Astrocyte of the spinal cord (primary cell): ENCODE measurements around the gene BAX.

ENCODE experiments used
- DNase-seq: peaks from one replicate; pipeline ENCODE4 v3.0.0; 2011; ENCODE audit warnings: low read depth, low spot score
- H3K4me3 ChIP-seq: 2 replicates; pipeline ENCODE4 v1.5.1; 2011; ENCODE audit warnings: low read depth, mild to moderate bottlenecking, low read length, moderate library complexity
- CTCF ChIP-seq: IDR thresholded peaks from 2 replicates; pipeline ENCODE4 v1.5.1; 2012; ENCODE audit warnings: low read depth, mild to moderate bottlenecking, low read length, inconsistent platforms
- in situ Hi-C: cut with HindIII; loops from 2 replicates; pipeline ENCODE4 v1.10.0; 2017; ENCODE audit warnings: low sequenced_read_pairs

BAX gene

GRCh38 chr19:48997972-48998371, 43.3 kb downstream of the BAX start:
- peak; percentile 49 for DNase-seq
- in situ Hi-C loops = no loop called here
- TF ChIP-seq CTCF = peak; percentile 68
- no peak overlapping the region for H3K4me3 ChIP-seq

- in situ Hi-C loops = no loop called here
- peak; percentile 89 for TF ChIP-seq CTCF
- no peak overlapping the region for H3K4me3 ChIP-seq
- peak; percentile 73 for DNase-seq
Measured at GRCh38 chr19:48999481-49000325, 45.0 kb downstream of the BAX start.

- H3K4me3 ChIP-seq = no peak overlapping the region
- TF ChIP-seq CTCF = no peak
- in situ Hi-C loops = no loop called here
- no peak for DNase-seq
Measured at GRCh38 chr19:49004133-49004532, 49.5 kb downstream of the BAX start.

- no peak for DNase-seq
- in situ Hi-C loops = no loop called here
- no peak for TF ChIP-seq CTCF
- no peak overlapping the region for H3K4me3 ChIP-seq
Measured at GRCh38 chr19:49004964-49005614, 50.4 kb downstream of the BAX start.

GRCh38 chr19:49006905-49007304, 52.2 kb downstream of the BAX start:
- no peak for DNase-seq
- in situ Hi-C loops = no loop called here
- TF ChIP-seq CTCF = no peak
- H3K4me3 ChIP-seq = no peak overlapping the region

- no peak for DNase-seq
- no peak overlapping the region for H3K4me3 ChIP-seq
- in situ Hi-C loops = no loop called here
- no peak for TF ChIP-seq CTCF
Measured at GRCh38 chr19:49009828-49010227, 55.2 kb downstream of the BAX start.
